ENCODE results near the gene ERBB2. TPM values are rescaled to one million over a fixed set of nuclear protein-coding genes. Genes with fewer than 3 reads are reported as not detected.

ERBB2 gene
- total and polyA plus RNA-seq, 2 of the 13 experiments (the other 11 are each of a cell fraction or from before 2014, with no cell fraction given), result 57.7 to 64.1 TPM

DNA sequence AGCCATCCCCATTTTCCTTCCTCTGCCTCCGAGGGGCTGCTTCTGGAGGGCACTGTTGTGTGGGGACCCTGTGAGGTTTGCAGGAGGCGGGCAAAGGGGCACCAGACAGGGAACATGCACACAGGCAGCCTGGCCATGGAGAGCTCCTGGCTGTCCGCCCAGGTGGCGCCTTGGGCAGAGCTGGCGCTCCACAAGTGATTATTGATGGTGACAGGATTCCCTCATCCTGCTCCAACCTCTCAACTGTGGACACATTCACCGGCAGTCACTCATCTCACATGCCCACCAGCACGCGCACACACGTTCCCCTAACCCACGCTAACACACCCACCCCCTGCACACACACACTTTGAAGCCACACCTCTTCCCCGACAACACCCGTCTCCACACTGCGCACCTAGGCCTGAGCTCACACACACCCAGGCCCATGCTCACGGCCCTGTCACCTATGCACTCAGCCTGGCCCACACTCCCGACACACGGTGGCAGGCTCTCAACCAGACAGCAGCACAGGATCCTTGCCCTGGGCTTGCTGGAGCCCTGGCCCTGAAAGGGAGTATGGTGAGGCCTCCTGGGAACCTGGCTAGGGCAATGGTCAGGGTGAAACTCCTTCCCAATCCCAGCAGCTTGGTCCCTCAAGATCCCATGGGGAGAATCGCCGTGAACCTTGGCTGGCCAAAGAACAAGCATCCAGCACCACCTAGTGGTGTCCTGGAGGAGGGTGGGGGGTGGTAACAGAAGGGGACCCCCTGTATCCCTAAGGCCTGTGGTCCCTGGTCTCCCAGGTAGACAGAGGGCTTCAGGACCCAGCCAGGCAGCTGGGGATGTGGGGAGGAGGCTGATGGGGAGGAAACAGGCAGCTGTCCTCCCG, 28.0 kb upstream of the ERBB2 start (continued):
- TF ChIP-seq, protein P1, sequence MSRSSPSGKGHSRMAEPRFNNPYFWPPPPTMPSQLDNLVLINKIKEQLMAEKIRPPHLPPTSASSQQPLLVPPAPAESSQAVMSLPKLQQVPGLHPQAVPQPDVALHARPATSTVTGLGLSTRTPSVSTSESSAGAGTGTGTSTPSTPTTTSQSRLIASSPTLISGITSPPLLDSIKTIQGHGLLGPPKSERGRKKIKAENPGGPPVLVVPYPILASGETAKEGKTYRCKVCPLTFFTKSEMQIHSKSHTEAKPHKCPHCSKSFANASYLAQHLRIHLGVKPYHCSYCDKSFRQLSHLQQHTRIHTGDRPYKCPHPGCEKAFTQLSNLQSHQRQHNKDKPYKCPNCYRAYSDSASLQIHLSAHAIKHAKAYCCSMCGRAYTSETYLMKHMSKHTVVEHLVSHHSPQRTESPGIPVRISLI (CRISPR knock-in tag; IDR thresholded peaks at IDR 0.05; ENCODE audit: borderline replicate concordance), result 0 out of 2 replicates have a peak, but pooled peaks have one; percentile 46
- TF ChIP-seq CENPT (CRISPR knock-in tag; IDR thresholded peaks at IDR 0.05; ENCODE audit: low read depth) (peak; percentile 83; the same call in 1 of the 2 replicates), ZNF580 (CRISPR knock-in tag; IDR thresholded peaks at IDR 0.05; ENCODE audit: borderline replicate concordance, low read depth) (no peak), SOX6 (IDR thresholded peaks at IDR 0.05) (no peak), SOX6 (CRISPR knock-in tag; IDR thresholded peaks at IDR 0.05) (peak; percentile 55), SMC3 (IDR thresholded peaks at IDR 0.05; ENCODE audit: low read length) (peak; percentile 69), ZNF800 (CRISPR knock-in tag; IDR thresholded peaks at IDR 0.05) (0 out of 2 replicates have a peak, but pooled peaks have one; percentile 50), ZNF501 (CRISPR knock-in tag; IDR thresholded peaks at IDR 0.05) (peak; percentile 74; the same call in 1 of the 2 replicates), RNF2 (conservative IDR thresholded peaks at IDR 0.05; ENCODE audit: low read depth) (peak; percentile 66), MXD1 (CRISPR knock-in tag; IDR thresholded peaks at IDR 0.05) (peak; percentile 71; the same call in 1 of the 2 replicates), ISL2 (CRISPR knock-in tag; IDR thresholded peaks at IDR 0.05) (no peak), PCBP2 (optimal IDR thresholded peaks at IDR 0.05; ENCODE audit: low read depth, low read length, poor library complexity, severe bottlenecking) (no peak), ZNF101 (CRISPR knock-in tag; IDR thresholded peaks at IDR 0.05; ENCODE audit: borderline replicate concordance, low read depth) (no peak), MLLT10 (CRISPR knock-in tag; IDR thresholded peaks at IDR 0.05) (no peak), HIVEP1 (CRISPR knock-in tag; IDR thresholded peaks at IDR 0.05) (peak; percentile 61), SP5 (CRISPR knock-in tag; IDR thresholded peaks at IDR 0.05; ENCODE audit: borderline replicate concordance, low read depth) (no peak; the same call in 1 of the 2 replicates), TEAD2 (CRISPR knock-in tag; IDR thresholded peaks at IDR 0.05) (0 out of 2 replicates have a peak, but pooled peaks have one; percentile 50), DPF2 (CRISPR knock-in tag; IDR thresholded peaks at IDR 0.05; ENCODE audit: borderline replicate concordance, low read depth) (peak; percentile 50; the same call in 1 of the 2 replicates)
- TF ChIP-seq, protein P2, sequence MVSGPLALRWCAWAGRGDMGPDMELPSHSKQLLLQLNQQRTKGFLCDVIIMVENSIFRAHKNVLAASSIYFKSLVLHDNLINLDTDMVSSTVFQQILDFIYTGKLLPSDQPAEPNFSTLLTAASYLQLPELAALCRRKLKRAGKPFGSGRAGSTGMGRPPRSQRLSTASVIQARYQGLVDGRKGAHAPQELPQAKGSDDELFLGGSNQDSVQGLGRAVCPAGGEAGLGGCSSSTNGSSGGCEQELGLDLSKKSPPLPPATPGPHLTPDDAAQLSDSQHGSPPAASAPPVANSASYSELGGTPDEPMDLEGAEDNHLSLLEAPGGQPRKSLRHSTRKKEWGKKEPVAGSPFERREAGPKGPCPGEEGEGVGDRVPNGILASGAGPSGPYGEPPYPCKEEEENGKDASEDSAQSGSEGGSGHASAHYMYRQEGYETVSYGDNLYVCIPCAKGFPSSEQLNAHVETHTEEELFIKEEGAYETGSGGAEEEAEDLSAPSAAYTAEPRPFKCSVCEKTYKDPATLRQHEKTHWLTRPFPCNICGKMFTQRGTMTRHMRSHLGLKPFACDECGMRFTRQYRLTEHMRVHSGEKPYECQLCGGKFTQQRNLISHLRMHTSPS (CRISPR knock-in tag; IDR thresholded peaks at IDR 0.05; ENCODE audit: low read depth), result peak; percentile 64
- TF ChIP-seq, protein P3, sequence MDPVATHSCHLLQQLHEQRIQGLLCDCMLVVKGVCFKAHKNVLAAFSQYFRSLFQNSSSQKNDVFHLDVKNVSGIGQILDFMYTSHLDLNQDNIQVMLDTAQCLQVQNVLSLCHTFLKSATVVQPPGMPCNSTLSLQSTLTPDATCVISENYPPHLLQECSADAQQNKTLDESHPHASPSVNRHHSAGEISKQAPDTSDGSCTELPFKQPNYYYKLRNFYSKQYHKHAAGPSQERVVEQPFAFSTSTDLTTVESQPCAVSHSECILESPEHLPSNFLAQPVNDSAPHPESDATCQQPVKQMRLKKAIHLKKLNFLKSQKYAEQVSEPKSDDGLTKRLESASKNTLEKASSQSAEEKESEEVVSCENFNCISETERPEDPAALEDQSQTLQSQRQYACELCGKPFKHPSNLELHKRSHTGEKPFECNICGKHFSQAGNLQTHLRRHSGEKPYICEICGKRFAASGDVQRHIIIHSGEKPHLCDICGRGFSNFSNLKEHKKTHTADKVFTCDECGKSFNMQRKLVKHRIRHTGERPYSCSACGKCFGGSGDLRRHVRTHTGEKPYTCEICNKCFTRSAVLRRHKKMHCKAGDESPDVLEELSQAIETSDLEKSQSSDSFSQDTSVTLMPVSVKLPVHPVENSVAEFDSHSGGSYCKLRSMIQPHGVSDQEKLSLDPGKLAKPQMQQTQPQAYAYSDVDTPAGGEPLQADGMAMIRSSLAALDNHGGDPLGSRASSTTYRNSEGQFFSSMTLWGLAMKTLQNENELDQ (CRISPR knock-in tag; IDR thresholded peaks at IDR 0.05; ENCODE audit: borderline replicate concordance), result no peak
